Kidney (tissue), 14 donors: ENCODE measurements around the gene NHSL1. TPM values are rescaled to one million over a fixed set of nuclear protein-coding genes. Genes with fewer than 3 reads are reported as not detected.

Source experiments
- DNase-seq, 5 donors: peaks; one replicate each; pipeline ENCODE4 v3.0.0-alpha.2; 2013 to 2020
- FAIRE-seq: peaks from 2 replicates; lab custom pipeline; 2012; peaks lifted over from hg19 to GRCh38; lab: Jason Lieb, UNC
- H3K27ac ChIP-seq, 2 donors: one replicate each; pipeline ENCODE4 v1.7.0; 2013; ENCODE audit warnings: low read depth in 2 of 2, low read length in 2 of 2, inconsistent platforms in 1 of 2
- H3K27me3 ChIP-seq: one replicate; pipeline ENCODE4 v1.7.1; 2013; ENCODE audit warnings: low read length, inconsistent platforms; ENCODE audit not compliant: control insufficient read depth, insufficient read depth
- H3K36me3 ChIP-seq, 3 donors: one replicate each; pipeline versions ENCODE4 v1.7.0 to v1.7.1; 2013; ENCODE audit warnings: low read length in 3 of 3, control low read depth in 1 of 3, inconsistent platforms in 1 of 3; ENCODE audit not compliant: insufficient read depth in 3 of 3, control insufficient read depth in 2 of 3
- H3K4me1 ChIP-seq, 3 donors: one replicate each; pipeline versions ENCODE4 v1.7.0 to v1.7.1; 2013; ENCODE audit warnings: low read length in 3 of 3, inconsistent platforms in 1 of 3, low read depth in 1 of 3; ENCODE audit not compliant: control insufficient read depth in 2 of 3, insufficient read depth in 2 of 3
- H3K4me3 ChIP-seq, 3 donors: one replicate each; pipeline versions ENCODE4 v1.7.0 to v1.8.1; 2013; ENCODE audit warnings: low read length in 3 of 3, control low read depth in 1 of 3, inconsistent platforms in 1 of 3
- H3K9ac ChIP-seq, 3 donors: one replicate each; pipeline versions ENCODE4 v1.7.0 to v1.7.1; 2013; ENCODE audit warnings: low read length in 3 of 3, control low read depth in 1 of 3, inconsistent platforms in 1 of 3
- H3K9me3 ChIP-seq, 3 donors: one replicate each; pipeline versions ENCODE4 v1.7.0 to v1.7.1; 2013; ENCODE audit warnings: low read length in 3 of 3, control low read depth in 1 of 3, inconsistent platforms in 1 of 3; ENCODE audit not compliant: control insufficient read depth in 2 of 3, insufficient read depth in 1 of 3
- intact Hi-C: fragments of 100-400 bp; cut with DNase I; formaldehyde crosslinking; loops from one replicate; pipeline ENCODE4 v1.11.1; 2022
- polyA plus RNA-seq: library from polyadenylated mRNA; stranded (reverse); fragments of 350-450 nt; fragmentation: Illumina TruSeq; extraction: RNeasy Lipid Tissue Mini Kit (QIAGEN cat#74804); gene quantifications from one replicate; pipeline ENCODE4 v1.2.3, GENCODE V29; 2014; ENCODE audit warnings: low read depth, low replicate concordance; ENCODE audit not compliant: insufficient read depth
- total RNA-seq: library from RNA; stranded (reverse); fragmentation: NEBNext Ultra II Directional; extraction: Animal tissue kit (Norgen Biotek cat#: 25700); gene quantifications from one replicate; pipeline ENCODE4 v1.2.1, GENCODE V29; 2021
- TF ChIP-seq, protein P1 (sequence below): IDR thresholded peaks from 3 replicates; pipeline ENCODE4 v1.5.1; 2012; ENCODE audit warnings: mild to moderate bottlenecking, moderate library complexity, borderline replicate concordance; ENCODE audit not compliant: insufficient read depth; ENCODE audit errors: extremely low read depth
- donor health status: control.
- donor health status: control.
- donor health status: control.
- donor health status: control.
- donor health status: control.
- donor health status: DM: yes; HTN: yes; CAD: no.
- donor health status: Normal renal cell carcinoma (clear cell type).

NHSL1 gene
- total and polyA plus RNA-seq, 2 donors from 2014 or later, result 4.4 to 31.4 TPM

DNA sequence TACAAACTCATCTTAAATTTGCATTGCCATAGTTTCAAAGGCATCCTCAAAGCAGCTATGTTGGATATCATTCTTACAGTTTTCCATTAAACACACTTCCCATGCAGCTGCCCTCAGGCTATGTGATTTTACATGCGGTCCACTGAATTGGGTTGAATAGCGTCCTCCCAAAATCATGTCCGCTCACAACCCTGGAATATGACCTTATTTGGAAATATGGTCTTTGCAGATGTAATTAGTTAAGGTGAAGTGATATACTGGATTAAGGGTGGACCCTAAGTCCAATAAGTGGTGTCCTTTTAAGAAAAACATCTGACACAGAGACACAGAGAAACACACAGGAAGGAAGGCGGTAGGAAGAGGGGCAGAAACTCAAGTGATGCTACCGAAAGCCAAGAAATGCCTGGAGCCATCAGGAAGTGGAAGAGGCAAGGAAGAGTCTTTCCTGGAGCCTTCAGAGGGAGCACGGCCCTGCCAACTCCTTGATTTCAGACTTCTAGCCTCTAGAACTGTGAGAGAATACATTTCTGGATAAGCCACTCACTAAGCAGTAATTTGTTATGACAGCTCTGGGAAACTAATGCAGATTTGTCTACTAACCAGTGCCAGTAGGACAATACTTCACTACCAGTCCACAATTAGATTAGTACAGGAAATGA, 42.7 kb upstream of the NHSL1 start:
- H3K27ac ChIP-seq, result no peak overlapping the region
- TF ChIP-seq, protein P1, sequence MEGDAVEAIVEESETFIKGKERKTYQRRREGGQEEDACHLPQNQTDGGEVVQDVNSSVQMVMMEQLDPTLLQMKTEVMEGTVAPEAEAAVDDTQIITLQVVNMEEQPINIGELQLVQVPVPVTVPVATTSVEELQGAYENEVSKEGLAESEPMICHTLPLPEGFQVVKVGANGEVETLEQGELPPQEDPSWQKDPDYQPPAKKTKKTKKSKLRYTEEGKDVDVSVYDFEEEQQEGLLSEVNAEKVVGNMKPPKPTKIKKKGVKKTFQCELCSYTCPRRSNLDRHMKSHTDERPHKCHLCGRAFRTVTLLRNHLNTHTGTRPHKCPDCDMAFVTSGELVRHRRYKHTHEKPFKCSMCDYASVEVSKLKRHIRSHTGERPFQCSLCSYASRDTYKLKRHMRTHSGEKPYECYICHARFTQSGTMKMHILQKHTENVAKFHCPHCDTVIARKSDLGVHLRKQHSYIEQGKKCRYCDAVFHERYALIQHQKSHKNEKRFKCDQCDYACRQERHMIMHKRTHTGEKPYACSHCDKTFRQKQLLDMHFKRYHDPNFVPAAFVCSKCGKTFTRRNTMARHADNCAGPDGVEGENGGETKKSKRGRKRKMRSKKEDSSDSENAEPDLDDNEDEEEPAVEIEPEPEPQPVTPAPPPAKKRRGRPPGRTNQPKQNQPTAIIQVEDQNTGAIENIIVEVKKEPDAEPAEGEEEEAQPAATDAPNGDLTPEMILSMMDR, result no peak
- H3K27me3 ChIP-seq, result no peaks in the 10 kb centered on the region
- DNase-seq, result no peak
- H3K4me1 ChIP-seq, result no peaks in the 10 kb centered on the region
- no peaks in the 10 kb centered on the region for H3K9me3 ChIP-seq
- H3K36me3 ChIP-seq, result no peaks in the 10 kb centered on the region
- H3K9ac ChIP-seq, result no peak overlapping the region
- H3K4me3 ChIP-seq, result no peak overlapping the region
- no peak for FAIRE-seq
- intact Hi-C loops, result no loop called here

DNA sequence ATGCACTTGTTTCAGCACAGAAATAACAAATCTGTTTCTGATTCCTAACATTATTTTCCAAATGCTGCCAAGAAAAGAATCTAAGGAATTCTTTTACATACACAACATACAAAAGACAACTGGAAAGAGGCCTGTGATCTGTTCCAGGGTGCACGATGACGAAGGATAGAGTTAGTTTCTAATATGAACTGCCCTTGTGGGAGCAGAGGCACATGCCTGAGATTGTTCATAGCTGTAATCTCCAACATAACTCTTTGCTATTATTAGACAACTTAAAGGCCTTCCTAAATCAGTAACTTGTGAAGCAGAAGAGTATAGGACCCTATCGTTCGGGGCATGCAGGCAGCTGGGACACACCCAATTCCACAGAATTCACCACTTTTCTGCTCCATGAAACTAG, 41.2 kb upstream of the NHSL1 start:
- Histone ChIP-seq H3K4me1 (no peaks in the 10 kb centered on the region), H3K9me3 (no peaks in the 10 kb centered on the region), H3K27me3 (no peaks in the 10 kb centered on the region), H3K27ac (no peak overlapping the region), H3K9ac (no peak overlapping the region), H3K4me3 (no peak overlapping the region), H3K36me3 (no peaks in the 10 kb centered on the region)
- intact Hi-C loops, result no loop called here
- FAIRE-seq (no peak), DNase-seq (peak in 1 of 5 donors; percentile 43)
- TF ChIP-seq, protein P1, result no peak

GRCh38 chr6:138539876-138540275, 40.6 kb upstream of the NHSL1 start:
- H3K27ac ChIP-seq, result no peak overlapping the region

More at GRCh38 chr6:138539876-138540275, 40.6 kb upstream of the NHSL1 start:
- no peak overlapping the region for H3K9ac ChIP-seq
- DNase-seq (no peak), FAIRE-seq (no peak)
- intact Hi-C loops, result no loop called here
- no peaks in the 10 kb centered on the region for H3K4me1 ChIP-seq
- H3K9me3 ChIP-seq, result no peaks in the 10 kb centered on the region
- no peaks in the 10 kb centered on the region for H3K36me3 ChIP-seq
- no peaks in the 10 kb centered on the region for H3K27me3 ChIP-seq
- TF ChIP-seq, protein P1, result no peak
- no peak overlapping the region for H3K4me3 ChIP-seq
